SU-DHL-6 (cell line): Measurements from ENCODE around the gene SNTB2.

Experiments
- H2AFZ ChIP-seq: fragments of 200-600 bp; sonication (generic); 2 replicates; pipeline ENCODE4 v1.6.1; 2014; ENCODE audit warnings: low read depth, mild to moderate bottlenecking, moderate library complexity, mixed read lengths, antibody characterized with exemption, low read length; ENCODE audit not compliant: severe bottlenecking
- H3F3A ChIP-seq: fragments of 200-600 bp; shearing (Covaris generic); 2 replicates; pipeline ENCODE4 v1.6.0; 2016; ENCODE audit warnings: antibody characterized with exemption, mild to moderate bottlenecking; ENCODE audit not compliant: insufficient read depth
- H3K27ac ChIP-seq: fragments of 200-600 bp; sonication (generic); 2 replicates; pipeline ENCODE4 v1.5.1; 2016; ENCODE audit warnings: low read depth, mild to moderate bottlenecking, low read length, moderate library complexity, mixed read lengths
- H3K27me3 ChIP-seq: fragments of 200-600 bp; sonication (generic), shearing (Covaris generic); 2 replicates; pipeline ENCODE4 v1.6.0; 2014; ENCODE audit warnings: mild to moderate bottlenecking, low read length
- H3K36me3 ChIP-seq: fragments of 200-600 bp; sonication (generic); 2 replicates; pipeline ENCODE4 v1.6.1; 2014; ENCODE audit warnings: mild to moderate bottlenecking, low read length, mixed read lengths
- H3K4me2 ChIP-seq: fragments of 300-600, 200-600 bp; shearing (Covaris generic), sonication (generic); 2 replicates; pipeline ENCODE4 v1.6.0; 2014; ENCODE audit warnings: low read length, low read depth, mild to moderate bottlenecking; ENCODE audit not compliant: poor library complexity, severe bottlenecking
- H3K4me3 ChIP-seq: fragments of 200-600 bp; sonication (generic); 2 replicates; pipeline ENCODE4 v1.5.1; 2014; ENCODE audit warnings: antibody characterized with exemption, low read length, mild to moderate bottlenecking, mixed read lengths; ENCODE audit not compliant: insufficient read depth, poor library complexity, severe bottlenecking
- H3K79me2 ChIP-seq: fragments of 200-600 bp; sonication (generic); 2 replicates; pipeline ENCODE4 v1.6.1; 2014; ENCODE audit warnings: mild to moderate bottlenecking, low read length, moderate library complexity; ENCODE audit not compliant: insufficient read depth
- H3K9ac ChIP-seq: fragments of 200-600 bp; sonication (generic); 2 replicates; pipeline ENCODE4 v1.7.0; 2014; ENCODE audit warnings: mild to moderate bottlenecking, low read length
- H3K9me2 ChIP-seq: fragments of 200-600 bp; sonication (generic); replicated peaks from 2 replicates; pipeline ENCODE4 v1.6.1; 2014; ENCODE audit warnings: low read length; ENCODE audit not compliant: insufficient read depth
- H3K9me3 ChIP-seq: fragments of 200-600 bp; sonication (generic); 2 replicates; pipeline ENCODE4 v1.6.1; 2014; ENCODE audit warnings: low read length, mixed read lengths; ENCODE audit not compliant: insufficient read depth
- H4K20me1 ChIP-seq: fragments of 200-600 bp; sonication (generic); 2 replicates; pipeline ENCODE4 v1.6.1; 2014; ENCODE audit warnings: low read depth, mild to moderate bottlenecking, antibody characterized with exemption, low read length, moderate library complexity, mixed read lengths
- EZH2phosphoT487 ChIP-seq: fragments of 200-600 bp; sonication (generic), shearing (Covaris generic); conservative IDR thresholded peaks from 2 replicates; pipeline ENCODE4 v1.6.1; 2018; ENCODE audit warnings: mild to moderate bottlenecking, antibody characterized with exemption, low read length, moderate library complexity, mixed read lengths
- TF ChIP-seq, protein P1 (sequence below): fragments of 200-600 bp; sonication (generic); IDR thresholded peaks from one replicate; pipeline ENCODE4 v1.5.1; 2017; ENCODE audit warnings: antibody characterized with exemption, mild to moderate bottlenecking, low read length, moderate library complexity; ENCODE audit not compliant: insufficient read depth, poor library complexity, severe bottlenecking

SNTB2 gene

DNA sequence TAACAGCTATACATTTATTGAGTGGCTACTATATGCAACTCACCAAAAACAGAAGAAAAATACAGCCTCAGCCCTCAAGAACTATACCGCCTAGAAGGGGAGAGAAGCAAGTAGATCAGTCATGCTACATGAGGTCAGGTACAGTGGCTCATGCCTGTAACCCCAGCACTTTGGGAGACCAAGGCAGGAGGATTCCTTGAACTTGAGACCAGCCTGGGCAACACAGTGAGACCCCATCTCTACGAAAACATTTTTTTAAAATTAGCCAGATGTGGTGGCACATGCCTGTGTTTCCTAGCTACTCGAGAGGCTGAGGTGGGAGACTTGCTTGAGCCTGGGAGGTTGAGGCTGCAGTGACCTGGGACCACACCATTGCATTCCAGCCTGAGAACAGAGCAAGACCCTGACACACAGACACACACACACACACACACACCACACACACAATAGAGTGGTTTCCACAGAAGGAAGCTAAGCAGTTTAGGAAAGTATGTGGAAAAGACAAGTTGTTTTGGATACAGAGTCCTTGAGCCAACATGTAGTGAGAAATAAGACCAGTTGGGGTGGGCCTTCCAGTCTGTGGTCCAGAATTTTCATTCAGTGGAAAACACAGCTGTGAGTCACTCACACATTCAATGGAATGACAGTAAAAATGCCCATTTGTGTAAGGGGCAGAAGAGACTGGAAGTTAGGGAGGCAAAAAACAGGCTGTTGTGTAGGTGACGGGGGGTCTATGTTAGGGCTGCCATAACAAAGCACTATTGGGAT, 10.7 kb upstream of the SNTB2 start:
- Histone ChIP-seq H3K4me3 (no peak overlapping the region), H3K9me2 (no peaks in the 10 kb centered on the region), H3K27ac (no peak overlapping the region), H2AFZ (no peak overlapping the region), H3K36me3 (no peaks in the 10 kb centered on the region), H4K20me1 (no peaks in the 10 kb centered on the region), H3K79me2 (no peaks in the 10 kb centered on the region), H3K27me3 (no peaks in the 10 kb centered on the region), H3K9ac (no peak overlapping the region), H3F3A (0 out of 2 replicates have a peak, but pooled peaks cover 2% of the 10 kb centered on the region), H3K4me2 (no peak overlapping the region), H3K9me3 (no peaks in the 10 kb centered on the region)
- TF ChIP-seq EZH2phosphoT487, result no peak
- TF ChIP-seq, protein P1, sequence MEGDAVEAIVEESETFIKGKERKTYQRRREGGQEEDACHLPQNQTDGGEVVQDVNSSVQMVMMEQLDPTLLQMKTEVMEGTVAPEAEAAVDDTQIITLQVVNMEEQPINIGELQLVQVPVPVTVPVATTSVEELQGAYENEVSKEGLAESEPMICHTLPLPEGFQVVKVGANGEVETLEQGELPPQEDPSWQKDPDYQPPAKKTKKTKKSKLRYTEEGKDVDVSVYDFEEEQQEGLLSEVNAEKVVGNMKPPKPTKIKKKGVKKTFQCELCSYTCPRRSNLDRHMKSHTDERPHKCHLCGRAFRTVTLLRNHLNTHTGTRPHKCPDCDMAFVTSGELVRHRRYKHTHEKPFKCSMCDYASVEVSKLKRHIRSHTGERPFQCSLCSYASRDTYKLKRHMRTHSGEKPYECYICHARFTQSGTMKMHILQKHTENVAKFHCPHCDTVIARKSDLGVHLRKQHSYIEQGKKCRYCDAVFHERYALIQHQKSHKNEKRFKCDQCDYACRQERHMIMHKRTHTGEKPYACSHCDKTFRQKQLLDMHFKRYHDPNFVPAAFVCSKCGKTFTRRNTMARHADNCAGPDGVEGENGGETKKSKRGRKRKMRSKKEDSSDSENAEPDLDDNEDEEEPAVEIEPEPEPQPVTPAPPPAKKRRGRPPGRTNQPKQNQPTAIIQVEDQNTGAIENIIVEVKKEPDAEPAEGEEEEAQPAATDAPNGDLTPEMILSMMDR, result no peak

GRCh38 chr16:69179328-69180010, 7.5 kb upstream of the SNTB2 start:
- Histone ChIP-seq H4K20me1 (no peaks in the 10 kb centered on the region), H3F3A (no peaks in the 10 kb centered on the region), H2AFZ (no peak overlapping the region), H3K9me2 (no peaks in the 10 kb centered on the region), H3K27me3 (no peaks in the 10 kb centered on the region), H3K4me3 (no peak overlapping the region), H3K79me2 (no peaks in the 10 kb centered on the region), H3K36me3 (no peaks in the 10 kb centered on the region), H3K4me2 (no peak overlapping the region), H3K9ac (no peak overlapping the region), H3K9me3 (no peaks in the 10 kb centered on the region), H3K27ac (no peak overlapping the region)
- TF ChIP-seq, protein P1, result no peak
- no peak for TF ChIP-seq EZH2phosphoT487

DNA sequence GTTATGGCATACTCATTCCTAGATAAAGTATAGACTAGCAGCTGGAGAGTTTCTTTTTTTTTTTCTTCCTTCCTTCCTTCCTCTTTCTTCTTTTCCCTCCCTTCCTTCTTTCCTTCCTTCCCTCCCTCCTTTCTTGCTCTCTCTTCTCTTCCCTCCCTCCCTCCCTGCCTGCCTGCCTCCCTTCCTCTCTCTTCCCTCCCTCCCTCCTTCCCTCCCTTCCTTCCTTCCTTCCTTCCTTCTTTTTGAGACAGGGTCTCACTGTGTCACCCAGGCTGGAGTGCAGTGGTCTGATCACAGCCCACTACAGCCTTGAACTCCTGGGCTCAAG, 7.0 kb upstream of the SNTB2 start:
- Histone ChIP-seq H3K79me2 (no peaks in the 10 kb centered on the region), H4K20me1 (no peaks in the 10 kb centered on the region), H3K4me2 (no peak overlapping the region), H3K4me3 (no peak overlapping the region), H3K9me3 (no peaks in the 10 kb centered on the region), H3K9ac (no peak overlapping the region), H3K36me3 (no peaks in the 10 kb centered on the region), H3K9me2 (no peaks in the 10 kb centered on the region), H3K27ac (no peak overlapping the region), H3F3A (no peaks in the 10 kb centered on the region), H2AFZ (no peak overlapping the region), H3K27me3 (no peaks in the 10 kb centered on the region)
- TF ChIP-seq EZH2phosphoT487, result no peak
- TF ChIP-seq, protein P1, result no peak
